ENCODE results near the gene NME9.

NME9 gene

GRCh38 chr3:138327831-138328230 is 1.8 kb downstream of the NME9 start:
- Histone ChIP-seq H3K9ac (ENCODE audit: low read depth, low read length) (no peak overlapping the region), H3K4me2 (ENCODE audit: low read length) (no peak overlapping the region), H3K36me3 (ENCODE audit: insufficient read depth, low read length) (no peaks in the 10 kb centered on the region), H3K4me3 (ENCODE audit: low read length) (no peak overlapping the region), H3K9me3 (replicated peaks; ENCODE audit: low read length) (no peaks in the 10 kb centered on the region), H3K27me3 (ENCODE audit: control insufficient read depth, insufficient read depth, low read length) (peaks cover 6% of the 10 kb centered on the region), H3K4me1 (ENCODE audit: control insufficient read depth, insufficient read depth, low read length) (peaks cover 10% of the 10 kb centered on the region)

DNA sequence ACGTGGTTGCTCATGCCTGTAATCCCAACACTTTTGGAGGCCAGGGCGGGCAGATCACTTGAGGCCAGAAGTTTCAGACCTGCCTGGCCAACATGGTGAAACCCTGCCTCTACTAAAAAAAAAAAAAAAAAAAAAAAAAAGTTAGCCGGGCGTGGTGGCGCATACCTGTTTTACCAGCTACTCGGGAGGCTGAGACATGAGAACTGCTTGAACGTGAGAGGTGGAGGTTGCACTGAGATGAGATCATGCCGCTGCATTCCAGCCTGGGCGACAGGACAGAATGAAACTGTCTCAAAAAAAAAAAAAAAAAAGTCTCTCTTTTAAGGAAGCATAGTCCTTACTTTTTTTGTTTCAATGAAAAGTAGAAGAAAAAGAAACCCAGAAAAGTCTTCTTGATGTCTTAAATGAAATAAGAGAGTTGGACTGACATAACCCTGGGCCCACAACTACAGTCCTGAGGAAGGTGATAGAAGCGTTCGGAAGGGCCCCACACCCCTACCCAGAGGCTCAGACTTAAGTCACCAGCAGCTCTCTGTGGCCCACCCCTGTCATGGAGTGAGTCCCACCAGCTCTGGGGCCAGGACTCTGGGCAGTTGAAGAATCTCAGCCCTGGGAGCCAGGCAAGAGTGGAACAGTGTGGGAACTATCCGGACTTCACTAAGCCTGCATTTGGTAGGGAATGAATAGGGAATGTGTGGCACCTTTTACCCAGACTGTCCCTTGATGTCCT is 2.6 kb downstream of the NME9 start:
- Histone ChIP-seq H3K36me3 (ENCODE audit: insufficient read depth, low read length) (no peaks in the 10 kb centered on the region), H3K9me3 (replicated peaks; ENCODE audit: low read length) (no peaks in the 10 kb centered on the region), H3K4me1 (ENCODE audit: control insufficient read depth, insufficient read depth, low read length) (peaks cover 10% of the 10 kb centered on the region), H3K4me2 (ENCODE audit: low read length) (no peak overlapping the region), H3K27me3 (ENCODE audit: control insufficient read depth, insufficient read depth, low read length) (peaks cover 6% of the 10 kb centered on the region), H3K9ac (ENCODE audit: low read depth, low read length) (no peak overlapping the region), H3K4me3 (ENCODE audit: low read length) (no peak overlapping the region)

DNA sequence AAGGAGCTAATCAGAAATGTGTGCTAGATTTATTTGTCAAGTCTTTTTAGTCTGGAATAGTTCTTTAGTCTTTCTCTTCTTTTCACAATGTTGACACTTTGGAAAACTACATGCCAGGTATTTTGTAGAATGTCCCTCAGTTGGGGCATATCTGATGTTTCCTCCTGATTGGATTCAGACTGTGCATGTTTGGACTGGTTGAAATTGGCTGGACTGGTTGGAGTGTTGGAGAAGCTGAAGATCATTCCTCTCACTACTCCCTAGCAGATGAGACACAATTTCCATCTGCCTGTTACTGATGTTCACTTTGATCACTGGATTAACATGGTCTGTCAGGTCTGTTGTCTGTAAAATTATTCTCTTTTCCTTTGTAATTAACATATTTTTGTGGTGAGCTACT is 3.7 kb downstream of the NME9 start:
- H3K4me3 ChIP-seq (ENCODE audit: low read length) = no peak overlapping the region
- H3K4me2 ChIP-seq (ENCODE audit: low read length) = no peak overlapping the region
- H3K27me3 ChIP-seq (ENCODE audit: control insufficient read depth, insufficient read depth, low read length) = peaks cover 12% of the 10 kb centered on the region
- H3K9ac ChIP-seq (ENCODE audit: low read depth, low read length) = no peak overlapping the region
- H3K4me1 ChIP-seq (ENCODE audit: control insufficient read depth, insufficient read depth, low read length) = peaks cover 10% of the 10 kb centered on the region
- no peaks in the 10 kb centered on the region for H3K9me3 ChIP-seq (replicated peaks; ENCODE audit: low read length)
- H3K36me3 ChIP-seq (ENCODE audit: insufficient read depth, low read length) = no peaks in the 10 kb centered on the region

DNA sequence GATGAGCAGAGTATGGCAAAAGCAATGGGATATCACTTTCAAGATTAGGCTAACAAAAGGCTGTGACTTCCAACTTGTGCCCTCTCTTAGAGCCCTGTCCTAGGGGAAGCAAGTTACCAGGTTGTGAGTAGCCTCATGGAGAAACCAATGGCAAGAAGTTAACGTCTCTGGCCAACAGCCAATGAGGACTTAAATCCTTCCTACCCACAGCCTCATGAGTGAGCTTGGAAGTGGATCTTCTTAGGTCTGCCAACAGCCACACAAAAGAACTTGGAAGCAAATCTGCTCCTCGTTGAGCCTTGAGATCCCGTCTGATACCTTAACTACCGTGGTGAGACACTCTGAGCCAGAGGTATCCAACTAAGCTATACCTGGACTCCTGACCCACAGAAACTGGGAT is 5.7 kb downstream of the NME9 start:
- H3K36me3 ChIP-seq (ENCODE audit: insufficient read depth, low read length) = no peaks in the 10 kb centered on the region
- H3K4me3 ChIP-seq (ENCODE audit: low read length) = no peak overlapping the region
- peaks cover 14% of the 10 kb centered on the region for H3K27me3 ChIP-seq (ENCODE audit: control insufficient read depth, insufficient read depth, low read length)
- no peak overlapping the region for H3K9ac ChIP-seq (ENCODE audit: low read depth, low read length)
- H3K9me3 ChIP-seq (replicated peaks; ENCODE audit: low read length) = no peaks in the 10 kb centered on the region
- peaks cover 2% of the 10 kb centered on the region for H3K4me1 ChIP-seq (ENCODE audit: control insufficient read depth, insufficient read depth, low read length)
- H3K4me2 ChIP-seq (ENCODE audit: low read length) = no peak overlapping the region

DNA sequence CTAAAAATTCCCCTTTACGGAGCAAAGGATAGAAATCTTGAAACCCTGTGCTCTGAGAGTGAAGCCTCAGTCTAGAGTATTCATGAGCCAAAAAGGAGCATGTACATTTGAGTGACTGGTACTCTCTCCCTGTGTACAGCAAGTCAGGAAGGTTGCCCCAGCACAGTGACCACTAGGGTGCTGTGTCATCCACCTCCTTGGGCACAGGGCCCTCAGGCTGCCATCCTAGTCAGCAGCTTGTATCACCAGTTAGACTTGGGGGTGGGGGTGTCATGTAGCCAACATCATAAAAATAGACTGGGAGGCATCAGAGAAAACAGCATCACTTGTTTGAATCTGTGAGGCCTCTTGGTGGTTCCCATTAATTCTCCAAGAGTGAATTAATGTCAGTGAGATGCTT is 12.0 kb downstream of the NME9 start:
- peaks cover 7% of the 10 kb centered on the region for H3K4me1 ChIP-seq (ENCODE audit: control insufficient read depth, insufficient read depth, low read length)
- no peaks in the 10 kb centered on the region for H3K9me3 ChIP-seq (replicated peaks; ENCODE audit: low read length)
- H3K4me2 ChIP-seq (ENCODE audit: low read length) = no peak overlapping the region
- no peak overlapping the region for H3K4me3 ChIP-seq (ENCODE audit: low read length)
- peaks cover 8% of the 10 kb centered on the region for H3K27me3 ChIP-seq (ENCODE audit: control insufficient read depth, insufficient read depth, low read length)
- H3K9ac ChIP-seq (ENCODE audit: low read depth, low read length) = no peak overlapping the region
- no peaks in the 10 kb centered on the region for H3K36me3 ChIP-seq (ENCODE audit: insufficient read depth, low read length)

DNA sequence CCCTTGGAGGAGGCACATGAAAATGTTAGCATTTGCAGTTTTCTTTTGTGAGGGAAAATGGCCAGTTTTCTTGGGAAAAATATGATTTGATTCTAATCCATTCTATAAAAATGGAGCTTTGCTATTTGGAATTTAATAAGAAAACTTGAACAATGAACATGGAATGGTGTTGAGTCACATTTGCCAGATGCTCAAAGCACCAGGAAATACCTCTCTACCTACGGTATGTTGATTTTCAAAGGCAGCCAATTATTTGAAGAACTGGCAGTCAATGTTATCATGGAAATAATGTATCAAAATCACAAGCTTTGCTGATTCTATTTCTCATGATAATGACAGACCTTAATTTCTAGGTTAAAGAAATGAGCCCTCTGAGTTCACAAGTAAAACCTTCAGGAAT is 14.9 kb downstream of the NME9 start:
- no peak overlapping the region for H3K9ac ChIP-seq (ENCODE audit: low read depth, low read length)
- no peak overlapping the region for H3K4me3 ChIP-seq (ENCODE audit: low read length)
- no peaks in the 10 kb centered on the region for H3K36me3 ChIP-seq (ENCODE audit: insufficient read depth, low read length)
- no peak overlapping the region for H3K4me2 ChIP-seq (ENCODE audit: low read length)
- peaks cover 18% of the 10 kb centered on the region for H3K27me3 ChIP-seq (ENCODE audit: control insufficient read depth, insufficient read depth, low read length)
- H3K4me1 ChIP-seq (ENCODE audit: control insufficient read depth, insufficient read depth, low read length) = peaks cover 7% of the 10 kb centered on the region
- peaks cover 5% of the 10 kb centered on the region for H3K9me3 ChIP-seq (replicated peaks; ENCODE audit: low read length)

DNA sequence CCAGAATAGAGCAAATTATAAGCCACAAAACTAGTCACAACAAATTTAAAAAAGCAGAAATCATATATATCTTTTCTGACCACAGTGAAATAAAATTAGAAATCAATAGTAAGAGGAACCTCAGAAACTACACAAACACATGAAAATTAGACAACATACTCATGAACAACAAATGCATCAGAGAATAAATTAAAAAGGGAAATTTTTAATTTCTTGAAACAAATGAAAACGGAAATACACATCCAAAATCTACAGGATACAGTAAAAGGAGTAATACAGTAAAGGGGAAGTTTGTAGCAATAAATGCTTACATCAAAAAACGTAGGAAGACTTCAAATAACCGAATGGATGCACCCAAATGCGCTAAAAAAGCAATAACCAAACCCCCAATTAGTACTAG is 19.2 kb downstream of the NME9 start:
- Histone ChIP-seq H3K9me3 (replicated peaks; ENCODE audit: low read length) (peaks cover 17% of the 10 kb centered on the region), H3K36me3 (ENCODE audit: insufficient read depth, low read length) (no peaks in the 10 kb centered on the region), H3K4me2 (ENCODE audit: low read length) (no peak overlapping the region)

GRCh38 chr3:138308783-138309182 is 20.9 kb downstream of the NME9 start:
- no peak overlapping the region for H3K4me3 ChIP-seq (ENCODE audit: low read length)
- H3K4me1 ChIP-seq (ENCODE audit: control insufficient read depth, insufficient read depth, low read length) = no peaks in the 10 kb centered on the region
- H3K36me3 ChIP-seq (ENCODE audit: insufficient read depth, low read length) = no peaks in the 10 kb centered on the region
- peaks cover 17% of the 10 kb centered on the region for H3K9me3 ChIP-seq (replicated peaks; ENCODE audit: low read length)
- peaks cover 18% of the 10 kb centered on the region for H3K27me3 ChIP-seq (ENCODE audit: control insufficient read depth, insufficient read depth, low read length)
- no peak overlapping the region for H3K9ac ChIP-seq (ENCODE audit: low read depth, low read length)
- no peak overlapping the region for H3K4me2 ChIP-seq (ENCODE audit: low read length)

More for the DNA sequence above, 19.2 kb downstream of the NME9 start:
- no peak overlapping the region for H3K9ac ChIP-seq (ENCODE audit: low read depth, low read length)
- peaks cover 18% of the 10 kb centered on the region for H3K27me3 ChIP-seq (ENCODE audit: control insufficient read depth, insufficient read depth, low read length)
- H3K4me3 ChIP-seq (ENCODE audit: low read length) = no peak overlapping the region
- H3K4me1 ChIP-seq (ENCODE audit: control insufficient read depth, insufficient read depth, low read length) = peaks cover 7% of the 10 kb centered on the region

DNA sequence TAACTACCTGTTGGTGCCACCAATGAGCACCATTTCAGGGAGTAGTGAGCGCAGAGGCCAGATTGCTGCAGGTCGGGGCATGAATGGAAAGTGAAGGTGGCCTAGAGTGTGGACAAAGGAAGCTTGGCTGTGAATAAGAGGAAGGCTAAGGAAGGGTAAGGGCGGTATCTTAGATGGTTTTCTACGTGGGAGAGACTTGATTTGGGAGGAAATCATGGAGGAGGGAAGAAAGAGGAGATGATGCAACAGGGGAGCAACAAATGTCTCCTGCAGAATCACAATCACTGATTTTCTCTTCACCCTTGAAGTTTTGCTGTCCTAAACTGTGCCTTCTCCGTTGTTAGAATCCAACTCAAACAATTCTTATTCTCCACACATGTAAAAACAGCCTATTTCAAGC is 21.8 kb downstream of the NME9 start:
- H3K27me3 ChIP-seq (ENCODE audit: control insufficient read depth, insufficient read depth, low read length) = peaks cover 18% of the 10 kb centered on the region
- no peak overlapping the region for H3K9ac ChIP-seq (ENCODE audit: low read depth, low read length)
- no peak overlapping the region for H3K4me3 ChIP-seq (ENCODE audit: low read length)
- H3K9me3 ChIP-seq (replicated peaks; ENCODE audit: low read length) = peaks cover 17% of the 10 kb centered on the region
- H3K4me1 ChIP-seq (ENCODE audit: control insufficient read depth, insufficient read depth, low read length) = no peaks in the 10 kb centered on the region
- H3K36me3 ChIP-seq (ENCODE audit: insufficient read depth, low read length) = no peaks in the 10 kb centered on the region
- no peak overlapping the region for H3K4me2 ChIP-seq (ENCODE audit: low read length)

DNA sequence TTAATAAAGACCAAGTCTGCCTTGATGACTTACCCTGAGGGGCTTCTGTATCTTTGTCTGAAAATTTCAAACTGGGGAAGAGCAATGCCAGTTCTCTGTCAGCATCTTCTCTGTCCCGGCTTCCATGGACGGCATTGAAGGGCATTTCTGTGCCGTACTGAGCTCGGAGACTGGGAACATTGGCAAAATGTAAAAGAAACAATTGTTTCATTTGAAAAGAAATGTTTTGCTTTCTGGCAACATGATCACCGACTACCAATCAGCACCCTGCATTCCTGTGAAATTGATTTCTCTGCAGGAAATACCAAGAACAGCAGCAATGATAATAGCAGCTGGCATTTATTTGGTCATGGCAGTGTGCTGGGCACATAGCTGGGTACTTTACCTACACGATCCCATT is 26.2 kb downstream of the NME9 start:
- Histone ChIP-seq H3K9me3 (replicated peaks; ENCODE audit: low read length) (peaks cover 9% of the 10 kb centered on the region), H3K4me3 (ENCODE audit: low read length) (no peak overlapping the region), H3K9ac (ENCODE audit: low read depth, low read length) (no peak overlapping the region), H3K36me3 (ENCODE audit: insufficient read depth, low read length) (peaks cover 18% of the 10 kb centered on the region), H3K27me3 (ENCODE audit: control insufficient read depth, insufficient read depth, low read length) (no peaks in the 10 kb centered on the region), H3K4me2 (ENCODE audit: low read length) (no peak overlapping the region), H3K4me1 (ENCODE audit: control insufficient read depth, insufficient read depth, low read length) (no peaks in the 10 kb centered on the region)

DNA sequence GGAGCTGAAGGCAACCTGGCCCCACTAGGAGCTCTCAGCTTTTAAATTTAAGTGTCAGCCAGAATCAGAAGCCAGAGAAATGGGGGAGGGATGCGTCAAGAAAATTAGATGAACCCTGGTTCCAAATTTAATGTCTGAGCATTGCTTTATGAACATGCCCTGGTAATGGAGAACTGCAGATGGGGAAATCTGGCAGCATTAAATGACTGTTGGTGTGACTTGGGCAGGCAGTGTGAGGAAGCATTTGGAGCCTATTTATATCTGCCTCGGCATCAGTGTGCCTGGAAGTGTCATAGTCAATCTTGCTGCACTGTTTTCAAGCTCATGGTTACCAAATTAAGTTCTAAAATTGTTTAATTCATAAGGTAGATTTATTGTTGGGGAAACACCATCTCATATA is 29.0 kb downstream of the NME9 start:
- H3K4me1 ChIP-seq (ENCODE audit: control insufficient read depth, insufficient read depth, low read length) = no peaks in the 10 kb centered on the region
- no peak overlapping the region for H3K9ac ChIP-seq (ENCODE audit: low read depth, low read length)
- H3K36me3 ChIP-seq (ENCODE audit: insufficient read depth, low read length) = peaks cover 46% of the 10 kb centered on the region
- no peaks in the 10 kb centered on the region for H3K9me3 ChIP-seq (replicated peaks; ENCODE audit: low read length)
- H3K4me2 ChIP-seq (ENCODE audit: low read length) = no peak overlapping the region
- H3K27me3 ChIP-seq (ENCODE audit: control insufficient read depth, insufficient read depth, low read length) = no peaks in the 10 kb centered on the region
- H3K4me3 ChIP-seq (ENCODE audit: low read length) = no peak overlapping the region

DNA sequence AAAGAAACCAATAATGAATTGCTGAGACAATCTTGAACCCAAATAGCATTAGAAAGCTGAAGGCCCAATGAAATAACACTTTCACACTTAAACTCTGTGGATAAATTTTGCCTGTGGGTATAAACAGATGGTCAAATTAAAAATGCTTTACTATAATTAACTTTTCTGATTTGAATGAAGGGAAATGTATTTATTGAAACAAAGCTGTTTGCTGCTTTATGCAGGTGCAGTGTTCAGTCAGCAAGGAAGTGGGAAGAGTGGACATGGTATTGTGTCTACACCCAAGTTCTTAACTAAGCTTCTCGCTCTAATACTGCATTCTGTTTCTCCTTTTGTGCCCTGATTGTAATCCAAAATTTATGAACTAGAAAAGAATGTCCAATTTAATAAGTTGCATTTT is 31.8 kb downstream of the NME9 start:
- no peak overlapping the region for H3K4me2 ChIP-seq (ENCODE audit: low read length)
- no peaks in the 10 kb centered on the region for H3K9me3 ChIP-seq (replicated peaks; ENCODE audit: low read length)
- H3K36me3 ChIP-seq (ENCODE audit: insufficient read depth, low read length) = peaks cover 66% of the 10 kb centered on the region
- no peak overlapping the region for H3K9ac ChIP-seq (ENCODE audit: low read depth, low read length)
- H3K4me1 ChIP-seq (ENCODE audit: control insufficient read depth, insufficient read depth, low read length) = no peaks in the 10 kb centered on the region
- no peaks in the 10 kb centered on the region for H3K27me3 ChIP-seq (ENCODE audit: control insufficient read depth, insufficient read depth, low read length)
- H3K4me3 ChIP-seq (ENCODE audit: low read length) = no peak overlapping the region
